ENCODE results near the gene EIF4E. TPM values are rescaled to one million over a fixed set of nuclear protein-coding genes. Genes with fewer than 3 reads are reported as not detected.
"Not testable (repeated sequence)": the region's sequence is repeated elsewhere in the genome, so short reads cannot be mapped to it uniquely, and the experiment has no call there.

EIF4E gene
- total RNA-seq, 2 donors from 2014 or later, result 99.4 to 123 TPM

- H3K36me3 ChIP-seq, result no peaks in the 10 kb centered on the region
- peak overlapping the region; percentile 48 for H3K27ac ChIP-seq
- no peak for DNase-seq
- H3K9me3 ChIP-seq, result no peaks in the 10 kb centered on the region
- intact Hi-C loops (cut with DNase I), result no loop called here
- no peaks in the 10 kb centered on the region for H3K27me3 ChIP-seq
- no peak overlapping the region for H3K4me3 ChIP-seq
- TF ChIP-seq CTCF (IDR thresholded peaks at IDR 0.05), result no peak
- peaks cover 2% of the 10 kb centered on the region for H3K4me1 ChIP-seq
- no peak overlapping the region for H3K9ac ChIP-seq (ENCODE audit: low read depth in 2 of 2, low read length in 2 of 2)
Observed at GRCh38 chr4:98932539-98932938, 3.6 kb upstream of the EIF4E start.

- H3K36me3 ChIP-seq, result no peaks in the 10 kb centered on the region
- no peak overlapping the region for H3K4me3 ChIP-seq
- no peak for DNase-seq
- intact Hi-C loops (cut with DNase I), result no loop called here
- H3K27me3 ChIP-seq, result no peaks in the 10 kb centered on the region
- H3K27ac ChIP-seq, result peak overlapping the region; percentile 98
- no peaks in the 10 kb centered on the region for H3K9me3 ChIP-seq
- no peak for TF ChIP-seq CTCF (IDR thresholded peaks at IDR 0.05)
- peak overlapping the region; percentile 13 to 98 for H3K9ac ChIP-seq (ENCODE audit: low read depth in 2 of 2, low read length in 2 of 2)
- H3K4me1 ChIP-seq, result peaks cover 4% of the 10 kb centered on the region
Observed at GRCh38 chr4:98930311-98930865, 1.5 kb upstream of the EIF4E start.

- H3K27me3 ChIP-seq, result no peaks in the 10 kb centered on the region
- peak; percentile 74 for DNase-seq
- no peaks in the 10 kb centered on the region for H3K9me3 ChIP-seq
- peak overlapping the region; percentile 89 for H3K4me3 ChIP-seq
- peak overlapping the region; percentile 80 to 98 for H3K9ac ChIP-seq (ENCODE audit: low read depth in 2 of 2, low read length in 2 of 2)
- peaks cover 4% of the 10 kb centered on the region for H3K4me1 ChIP-seq
- TF ChIP-seq CTCF (IDR thresholded peaks at IDR 0.05), result no peak
- H3K36me3 ChIP-seq, result no peaks in the 10 kb centered on the region
- intact Hi-C loops (cut with DNase I), result no loop called here
- peak overlapping the region; percentile 98 for H3K27ac ChIP-seq
Observed at GRCh38 chr4:98929341-98930267, 671 bp upstream of the EIF4E start.

DNA sequence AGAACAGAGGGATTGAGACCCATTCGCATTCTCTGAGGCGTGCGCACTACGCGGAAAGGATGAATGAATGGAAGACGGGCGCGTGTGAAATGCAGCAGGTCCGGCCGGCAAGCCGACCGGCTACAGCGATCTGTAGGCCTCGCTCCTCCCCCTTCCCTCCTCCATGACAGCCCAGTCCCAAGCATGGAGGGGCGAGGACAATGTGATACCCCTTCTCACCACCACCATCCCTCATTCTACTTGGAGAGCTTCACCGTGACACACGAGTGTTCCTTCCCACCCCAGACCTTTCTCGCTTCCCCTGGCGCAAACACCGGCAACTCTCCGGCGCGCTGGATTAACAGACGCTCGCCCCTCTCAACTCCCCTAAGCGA lies 815 bp downstream of the EIF4E start:
- no peaks in the 10 kb centered on the region for H3K36me3 ChIP-seq
- H3K4me3 ChIP-seq, result peak overlapping the region; percentile 89

GRCh38 chr4:98926257-98926656 lies 2.7 kb downstream of the EIF4E start:
- H3K9me3 ChIP-seq; H3K36me3 ChIP-seq; H3K9ac ChIP-seq (ENCODE audit: low read depth in 2 of 2, low read length in 2 of 2); DNase-seq; H3K4me3 ChIP-seq; H3K27ac ChIP-seq; intact Hi-C loops (cut with DNase I); H3K27me3 ChIP-seq; H3K4me1 ChIP-seq: not testable (repeated sequence)

More for the DNA sequence above, 815 bp downstream of the EIF4E start:
- intact Hi-C loops (cut with DNase I), result no loop called here
- DNase-seq, result peak; percentile 80
- peaks cover 4% of the 10 kb centered on the region for H3K4me1 ChIP-seq
- TF ChIP-seq CTCF (IDR thresholded peaks at IDR 0.05), result no peak
- peak overlapping the region; percentile 96 to 98 for H3K9ac ChIP-seq (ENCODE audit: low read depth in 2 of 2, low read length in 2 of 2)
- peak overlapping the region; percentile 98 for H3K27ac ChIP-seq
- no peaks in the 10 kb centered on the region for H3K27me3 ChIP-seq
- no peaks in the 10 kb centered on the region for H3K9me3 ChIP-seq

DNA sequence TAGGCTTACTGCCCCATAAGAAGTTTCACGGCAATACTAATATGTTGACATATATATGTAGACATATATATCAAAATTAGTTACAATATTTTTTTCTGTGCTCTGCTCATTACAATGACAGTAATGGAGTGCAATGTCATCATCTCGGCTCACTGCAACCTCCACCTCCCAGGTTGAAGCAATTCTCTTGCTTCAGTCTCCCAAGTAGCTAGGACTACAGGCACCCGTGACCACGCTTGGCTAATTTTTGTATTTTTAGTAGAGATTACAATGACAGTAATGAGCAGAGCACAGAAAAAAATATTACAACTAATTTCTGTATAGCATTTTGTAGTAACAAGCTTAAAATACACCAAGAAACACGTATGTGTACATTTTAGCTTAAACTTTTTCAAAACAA lies 7.6 kb downstream of the EIF4E start:
- no peak overlapping the region for H3K4me3 ChIP-seq
- H3K9me3 ChIP-seq, result no peaks in the 10 kb centered on the region
- H3K4me1 ChIP-seq, result no peaks in the 10 kb centered on the region
- no peak for DNase-seq
- no peak for TF ChIP-seq CTCF (IDR thresholded peaks at IDR 0.05)
- no peak overlapping the region for H3K27ac ChIP-seq
- no peak overlapping the region for H3K9ac ChIP-seq (ENCODE audit: low read depth in 2 of 2, low read length in 2 of 2)
- no peaks in the 10 kb centered on the region for H3K27me3 ChIP-seq
- H3K36me3 ChIP-seq, result no peaks in the 10 kb centered on the region
- intact Hi-C loops (cut with DNase I), result no loop called here
